Activated T-cell treated with anti-CD3 and anti-CD28 coated beads, Interleukin-2, amount 50 U/mL, for 1 hour (primary cell): Measurements from ENCODE around the gene KRT17.
"Not testable (repeated sequence)": the region's sequence is repeated elsewhere in the genome, so short reads cannot be mapped to it uniquely, and the experiment has no call there.

ENCODE experiments used
- DNase-seq: peaks from one replicate; pipeline ENCODE4 v3.0.0-alpha.2; 2020

The KRT17 gene

DNA sequence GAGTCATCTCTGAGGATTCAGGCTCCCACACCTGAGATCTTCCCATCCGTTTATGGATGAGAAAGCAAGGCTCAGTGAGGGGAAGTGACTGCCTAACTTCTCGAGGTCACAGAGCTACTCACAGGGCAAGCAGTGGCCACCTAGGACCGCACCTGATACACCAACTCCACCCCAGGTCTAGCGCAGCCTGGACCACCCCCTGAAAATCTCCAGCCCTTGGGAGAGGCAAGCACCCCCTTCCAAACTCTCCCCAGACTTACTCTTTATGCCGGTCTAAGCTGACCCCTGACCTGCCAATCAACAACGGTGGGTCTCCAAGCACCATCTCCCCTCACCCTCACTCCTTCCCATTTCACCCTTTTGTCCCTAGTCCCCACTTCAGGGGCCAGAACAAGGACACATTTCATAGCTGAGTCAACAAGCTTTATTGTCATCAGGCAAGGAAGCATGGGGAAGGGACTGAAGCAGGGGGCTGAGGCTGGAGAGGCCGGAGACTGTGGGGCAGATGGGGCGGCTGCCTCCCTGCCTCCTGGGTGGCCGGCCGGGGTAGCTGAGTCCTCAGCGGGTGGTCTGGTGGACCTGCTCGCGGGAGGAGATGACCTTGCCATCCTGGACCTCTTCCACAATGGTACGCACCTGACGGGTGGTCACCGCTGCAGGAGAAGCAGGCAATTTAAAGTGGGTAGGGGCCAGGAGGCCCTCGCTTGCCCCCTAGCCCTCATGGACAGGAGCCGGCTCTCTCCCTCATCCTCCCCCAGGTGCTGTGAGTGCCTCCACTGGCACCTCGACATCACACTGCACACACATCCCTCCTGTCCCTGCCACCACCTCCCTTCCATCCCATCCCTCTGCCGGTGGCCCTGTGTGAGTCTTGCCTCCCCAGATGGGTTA, 5.1 kb downstream of the KRT17 start:
- DNase-seq = no peak

DNA sequence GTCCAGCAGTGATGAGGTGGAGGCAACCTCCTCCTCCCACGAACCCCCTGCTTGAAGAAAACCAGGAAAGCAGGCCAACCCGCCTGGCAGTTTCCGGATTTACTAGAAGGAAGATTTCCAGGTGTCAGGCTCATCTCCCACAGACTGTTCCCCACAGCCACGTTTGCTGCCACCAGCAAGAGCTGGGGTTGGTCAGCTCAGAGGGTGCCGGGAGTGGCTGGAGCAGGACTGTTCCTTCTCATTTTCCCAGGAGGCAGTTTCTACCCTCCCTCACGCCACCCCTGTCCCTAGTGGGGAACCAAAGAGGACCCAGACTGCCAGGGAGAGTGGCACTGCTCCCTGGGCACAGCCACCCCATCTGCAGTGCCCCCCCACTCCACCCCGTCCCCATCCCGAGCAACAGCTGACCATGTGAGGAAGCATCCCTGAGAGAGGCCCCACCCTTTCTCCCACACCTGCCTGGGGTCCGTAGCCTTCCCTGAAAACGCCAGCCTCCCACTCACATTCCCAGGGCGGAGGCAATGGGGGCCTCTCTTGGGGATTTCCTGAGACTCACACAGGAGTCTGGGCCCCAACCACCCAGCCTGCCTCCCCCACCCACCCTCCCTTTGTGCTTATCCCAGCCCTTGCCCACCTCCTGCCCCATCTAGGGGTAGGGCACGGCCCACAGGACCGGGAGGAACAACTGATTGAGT, 5.9 kb downstream of the KRT17 start:
- no peak for DNase-seq

DNA sequence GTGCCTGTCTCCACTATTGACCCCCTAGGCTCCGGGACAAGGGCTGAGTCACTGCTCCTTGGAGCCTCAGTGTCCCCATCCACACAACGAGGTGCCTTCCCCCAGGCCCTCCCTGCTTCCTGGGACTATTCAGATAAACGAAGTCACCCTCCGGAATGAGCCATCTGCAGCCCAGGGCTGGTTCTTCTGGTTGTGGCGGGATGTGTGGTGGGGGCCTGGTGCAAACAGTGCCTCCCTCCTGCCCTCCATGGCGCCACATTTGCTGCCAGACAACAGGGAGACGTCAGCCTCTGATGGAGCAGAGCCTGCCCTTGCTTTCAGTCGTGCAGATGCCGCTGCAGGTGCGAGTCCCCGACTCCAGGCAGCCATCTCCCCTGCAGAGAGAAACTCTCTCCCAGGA, 6.7 kb downstream of the KRT17 start:
- no peak for DNase-seq

DNA sequence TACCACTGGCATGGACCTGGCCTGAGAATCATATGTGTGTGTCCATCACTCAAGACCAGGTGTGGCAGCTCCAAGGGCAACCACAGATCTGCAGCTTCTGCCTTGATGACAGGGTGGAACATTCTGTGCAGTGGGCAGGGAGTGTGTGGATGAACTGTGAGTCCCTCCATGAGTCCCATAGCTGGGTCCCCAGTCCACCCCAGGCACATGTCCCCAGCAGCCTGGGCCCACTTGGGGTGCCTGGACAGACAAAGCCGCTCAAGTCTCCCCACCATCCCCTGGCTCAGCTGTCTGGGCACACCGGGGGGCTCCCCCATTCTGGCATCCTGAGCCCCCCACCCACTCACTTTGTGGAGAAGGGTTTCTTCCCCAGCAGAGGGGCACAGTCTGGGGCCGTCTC, 7.2 kb downstream of the KRT17 start:
- DNase-seq = no peak

DNA sequence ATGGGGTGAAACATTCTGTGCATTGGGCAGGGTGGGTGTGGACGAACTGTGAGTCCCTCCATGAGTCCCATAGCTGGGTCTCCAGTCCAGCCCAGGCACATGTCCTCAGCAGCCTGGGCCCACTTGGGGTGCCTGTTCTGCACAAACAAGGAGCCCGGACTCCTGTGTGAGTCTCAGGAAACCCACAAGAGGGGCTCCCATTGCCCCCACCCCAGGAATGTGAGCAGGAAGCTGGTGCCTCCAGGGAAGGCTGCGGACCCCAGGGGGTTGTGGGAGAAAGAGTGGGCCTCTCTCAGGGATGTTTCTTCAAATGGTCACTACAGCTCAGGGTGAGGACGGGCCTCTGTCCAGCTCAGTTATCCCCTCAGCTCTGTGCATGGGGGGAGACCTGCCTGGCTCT, 7.9 kb downstream of the KRT17 start:
- not testable (repeated sequence) for DNase-seq

DNA sequence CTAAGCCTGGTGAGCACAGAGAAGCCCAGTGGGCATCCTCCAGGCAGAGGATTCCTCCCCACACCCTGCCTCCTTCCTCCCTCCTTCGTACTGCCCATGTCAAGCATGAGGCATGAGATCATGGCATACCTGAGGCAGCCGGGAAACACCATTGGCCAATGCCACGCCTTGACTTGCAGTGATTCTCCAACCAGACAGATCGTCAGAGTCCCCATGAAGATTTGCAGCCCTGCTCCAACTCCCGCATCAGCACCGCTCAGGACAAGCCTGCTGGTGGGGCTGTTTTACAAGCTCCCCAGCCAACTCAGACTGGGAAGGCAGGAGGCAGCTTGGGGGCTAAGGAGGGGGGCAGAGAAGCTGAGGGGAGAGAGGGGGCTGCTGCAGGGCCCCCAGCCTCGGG, 8.9 kb downstream of the KRT17 start:
- no peak for DNase-seq

DNA sequence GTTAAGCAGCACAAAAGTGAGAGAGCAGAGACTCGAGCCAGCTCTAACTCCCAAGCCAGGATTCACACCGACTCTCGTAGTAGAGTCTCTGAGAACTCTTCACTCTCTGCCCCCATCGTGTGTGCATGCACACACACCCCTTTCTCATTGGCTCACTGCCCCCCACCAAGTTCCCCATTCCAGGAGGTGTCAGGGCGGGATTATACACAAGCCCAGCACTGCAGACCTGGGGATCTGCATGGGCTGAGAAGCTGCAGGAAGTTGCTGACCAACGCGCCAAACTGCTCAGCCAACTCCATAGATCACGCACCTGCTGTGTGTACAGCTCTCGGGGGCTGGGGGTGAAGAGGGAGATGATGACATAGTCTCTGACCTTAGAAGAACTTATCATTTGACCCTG, 9.6 kb downstream of the KRT17 start:
- DNase-seq = not testable (repeated sequence)

DNA sequence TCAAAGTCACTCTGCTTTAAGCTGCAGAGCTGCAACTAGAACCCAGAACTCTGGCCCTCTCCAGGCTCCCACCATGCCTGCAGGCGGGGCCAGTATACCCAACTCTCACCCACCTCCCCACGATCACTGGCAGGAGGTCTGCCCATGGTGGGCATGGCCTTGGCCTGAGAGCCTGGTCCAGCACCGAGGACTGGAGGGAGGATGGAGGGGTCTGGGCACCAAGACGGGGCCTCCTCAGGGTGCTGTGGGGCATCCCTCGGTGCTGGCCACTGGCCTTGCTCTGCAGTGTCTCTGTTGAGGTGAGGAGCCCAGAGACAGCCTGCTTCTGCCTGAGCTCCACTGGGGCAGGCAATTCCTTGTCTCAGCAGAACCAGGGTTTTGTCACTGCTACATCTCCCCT, 10.3 kb downstream of the KRT17 start:
- DNase-seq = no peak

DNA sequence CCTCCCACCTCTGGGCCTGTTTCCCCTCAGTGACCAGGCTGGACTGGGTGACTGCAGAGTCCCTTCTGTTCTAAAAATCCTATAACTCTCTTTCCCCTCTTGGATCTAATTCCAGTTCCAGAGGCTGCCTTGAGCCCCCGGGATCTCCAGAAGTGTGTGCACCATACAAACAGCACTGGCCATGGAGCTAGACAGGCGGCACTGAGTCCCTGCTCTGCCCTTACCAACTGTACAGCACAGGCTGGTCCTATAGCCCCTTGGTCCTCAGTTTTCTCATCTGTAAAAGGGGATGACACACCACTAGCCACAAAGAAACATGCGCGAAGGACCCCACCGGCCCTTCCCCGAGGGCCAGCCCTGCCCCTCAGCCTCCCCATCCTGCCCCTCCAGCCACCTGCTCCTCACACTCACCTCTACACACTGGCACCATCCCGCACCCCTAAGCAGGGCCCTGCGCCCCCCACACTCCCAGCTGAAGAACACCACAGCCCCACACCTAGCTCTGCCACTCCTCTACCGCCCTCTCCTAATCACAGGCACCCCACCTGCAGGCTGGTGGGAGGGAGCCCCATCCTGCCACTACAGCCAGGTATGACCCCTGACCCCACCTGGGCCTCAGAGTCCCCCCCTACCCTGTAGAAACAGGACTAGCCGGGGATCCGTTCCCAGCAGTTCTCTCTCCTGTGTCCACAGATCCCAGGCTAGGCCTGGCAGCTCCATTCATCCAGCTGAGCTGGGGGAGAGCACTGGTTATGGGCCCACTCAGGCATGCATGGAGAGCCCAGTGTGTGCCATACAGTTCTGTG, 10.9 kb downstream of the KRT17 start:
- DNase-seq = no peak

DNA sequence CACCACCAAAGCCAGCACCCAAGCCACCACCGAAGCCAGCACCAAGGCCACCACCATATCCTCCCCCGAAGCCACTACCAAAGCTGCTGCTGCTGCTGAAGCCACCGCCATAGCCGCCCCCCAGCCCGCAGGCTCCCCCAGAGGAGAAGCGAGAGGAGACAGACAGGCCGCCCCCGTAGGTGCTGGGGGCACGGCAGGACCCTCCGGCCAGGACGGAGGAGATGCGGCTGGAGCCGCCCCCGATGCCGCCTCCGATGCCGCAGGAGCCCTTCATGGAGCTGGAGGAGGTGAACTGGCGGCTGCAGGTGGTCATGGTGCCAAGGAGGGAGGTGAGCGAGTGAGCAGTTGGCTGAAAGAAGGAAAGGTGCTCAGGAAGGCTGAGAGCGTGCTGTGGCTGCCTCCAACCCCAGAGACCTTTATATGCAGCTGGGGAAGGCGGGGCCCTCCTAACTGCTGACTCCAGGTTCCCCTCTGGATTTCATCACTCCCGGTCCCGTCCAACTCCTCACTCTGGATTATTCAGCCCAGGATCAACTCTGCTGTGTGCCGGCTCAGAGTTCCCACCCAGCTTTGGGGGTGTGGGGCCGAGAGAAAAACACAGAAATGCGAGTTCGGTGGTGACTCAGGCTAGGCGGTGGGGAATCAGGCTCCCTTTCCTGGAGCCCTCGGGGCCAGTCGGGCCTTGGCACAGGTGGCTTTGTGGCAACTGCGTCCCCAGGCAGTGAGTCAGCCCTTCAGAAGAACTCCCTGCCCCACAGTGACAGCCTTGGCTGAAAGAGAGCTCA, 11.8 kb downstream of the KRT17 start, which contains the start of gene KRT16:
Gene KRT16, minus strand, starts transcription at position 392 of the 785 bp plus-strand sequence. Its CDS starts 79 bp downstream, at position 313.
- not testable (repeated sequence) for DNase-seq

DNA sequence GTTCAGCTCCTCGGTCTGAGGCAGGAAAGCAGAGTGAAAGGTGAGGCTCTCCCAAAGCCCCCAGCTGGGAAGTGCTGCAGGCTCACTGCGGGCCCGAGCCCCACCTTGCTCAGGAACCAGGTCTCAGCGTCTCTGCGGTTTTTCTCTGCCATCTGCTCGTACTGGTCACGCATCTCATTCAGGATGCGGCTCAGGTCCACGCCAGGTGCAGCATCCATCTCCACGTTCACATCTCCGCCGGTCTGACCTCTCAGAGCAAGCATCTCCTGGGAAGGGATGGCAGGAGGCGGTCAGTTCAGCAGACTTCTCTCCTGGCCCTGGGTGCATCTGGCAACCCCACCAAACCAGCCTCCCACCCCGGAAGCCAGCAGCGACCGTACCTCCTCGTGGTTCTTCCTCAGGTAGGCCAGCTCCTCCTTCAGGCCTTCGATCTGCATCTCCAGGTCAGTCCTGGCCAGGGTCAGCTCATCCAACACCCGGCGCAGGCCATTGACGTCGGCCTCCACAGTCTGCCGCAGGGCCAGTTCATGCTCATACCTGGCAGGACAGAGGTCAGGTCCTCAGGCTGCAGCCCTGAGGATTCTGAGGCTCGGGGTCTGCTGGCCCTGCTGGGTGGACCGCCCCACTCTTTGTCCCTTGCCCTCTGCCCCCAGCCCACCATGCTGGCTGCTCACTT, 13.3 kb downstream of the KRT17 start:
- no peak for DNase-seq

DNA sequence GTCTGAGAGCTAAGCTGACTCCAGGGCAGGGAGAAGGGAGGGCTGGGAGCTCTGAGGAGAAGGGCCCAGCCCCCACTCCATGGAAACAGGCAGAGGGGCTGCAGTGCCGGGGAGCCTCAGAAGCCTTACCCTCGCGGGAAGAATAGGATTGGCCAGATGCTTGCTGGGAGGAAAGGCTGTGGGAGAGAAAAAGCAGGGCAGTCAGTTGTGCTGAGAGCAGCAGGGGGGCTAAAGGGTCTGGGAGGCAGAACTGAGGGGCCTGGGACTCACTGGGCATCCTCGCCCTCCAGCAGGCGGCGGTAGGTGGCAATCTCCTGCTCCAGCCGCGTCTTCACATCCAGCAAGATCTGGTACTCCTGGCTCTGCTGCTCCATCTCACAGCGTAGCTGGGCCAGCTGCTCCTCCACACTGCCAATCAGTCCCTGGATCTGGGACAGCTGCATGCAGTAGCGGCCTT, 14.3 kb downstream of the KRT17 start:
- not testable (repeated sequence) for DNase-seq

DNA sequence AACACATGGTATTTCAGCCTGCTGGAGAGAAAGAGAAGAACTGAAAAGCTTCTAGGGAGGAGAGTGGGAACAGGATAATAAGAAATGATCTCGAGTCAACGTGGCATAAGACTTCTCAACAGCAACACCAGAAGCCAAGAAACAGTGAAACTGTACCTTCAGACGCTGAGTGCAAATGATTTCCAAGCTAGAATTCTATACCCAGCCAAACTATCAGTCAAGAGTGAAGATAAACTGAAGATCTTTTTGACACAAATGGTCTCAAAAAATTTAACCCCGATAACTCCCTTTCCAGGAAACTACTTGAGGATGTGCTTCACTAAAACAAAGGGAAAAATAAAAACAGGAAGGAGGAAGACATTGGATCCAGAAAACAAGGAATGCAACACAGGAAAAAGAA, 17.4 kb downstream of the KRT17 start:
- not testable (repeated sequence) for DNase-seq

DNA sequence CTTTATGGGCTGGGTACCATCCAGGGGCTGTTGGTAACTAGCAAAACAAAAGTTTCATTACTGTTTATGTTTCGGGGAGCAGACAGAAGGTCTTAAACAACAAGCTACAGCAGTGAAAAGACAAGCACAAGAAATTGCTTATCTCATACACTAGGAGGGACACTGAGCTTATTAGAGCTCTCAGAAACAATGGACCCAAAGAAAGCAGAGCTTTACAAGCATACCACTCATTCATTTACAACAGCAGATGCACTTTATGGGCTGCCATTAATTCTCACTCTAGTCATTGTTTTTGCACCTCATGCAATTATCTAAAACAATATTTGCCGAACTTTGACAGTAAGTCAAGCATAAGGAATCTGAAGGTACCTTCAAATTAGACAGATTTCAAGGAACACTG, 21.9 kb downstream of the KRT17 start:
- no peak for DNase-seq

DNA sequence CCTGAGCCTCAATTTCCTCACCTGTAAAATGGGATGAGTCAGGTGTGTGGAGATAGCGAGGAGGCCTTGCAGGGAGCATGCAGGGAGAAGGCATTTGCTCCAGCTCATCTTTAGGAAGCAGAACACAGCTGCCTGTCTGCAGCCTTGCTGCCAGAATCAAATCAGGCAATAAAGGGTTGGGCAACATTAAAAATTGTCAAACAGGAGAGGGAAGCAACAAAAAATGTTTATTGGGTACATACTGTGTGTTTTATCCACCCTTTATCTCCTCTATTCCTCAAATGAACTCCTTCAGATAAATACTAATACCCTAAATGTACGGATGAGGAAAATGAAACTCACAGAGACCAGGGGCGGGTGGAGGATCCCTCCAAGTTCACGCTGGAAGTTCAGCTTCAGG, 24.1 kb downstream of the KRT17 start:
- no peak for DNase-seq

DNA sequence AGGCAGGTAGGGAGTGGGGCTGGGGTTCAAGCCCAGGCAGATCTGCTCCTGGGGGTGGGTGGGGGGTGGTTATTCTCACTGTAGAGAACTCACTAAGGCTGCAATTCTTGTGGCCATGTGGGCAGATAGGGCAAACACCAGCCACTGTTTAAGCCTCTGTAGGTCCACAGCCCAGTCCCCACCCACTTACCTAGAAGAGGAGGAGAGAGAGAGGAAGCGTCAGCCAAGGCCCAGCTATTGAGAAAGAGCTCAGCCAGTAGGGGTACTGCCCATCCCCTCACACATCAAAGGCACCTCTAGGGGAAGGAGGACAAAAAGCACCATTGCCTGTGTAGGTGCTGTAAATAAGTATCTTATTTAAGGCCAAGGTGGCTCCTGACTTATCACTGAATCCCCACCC, 24.7 kb downstream of the KRT17 start:
- DNase-seq = no peak

DNA sequence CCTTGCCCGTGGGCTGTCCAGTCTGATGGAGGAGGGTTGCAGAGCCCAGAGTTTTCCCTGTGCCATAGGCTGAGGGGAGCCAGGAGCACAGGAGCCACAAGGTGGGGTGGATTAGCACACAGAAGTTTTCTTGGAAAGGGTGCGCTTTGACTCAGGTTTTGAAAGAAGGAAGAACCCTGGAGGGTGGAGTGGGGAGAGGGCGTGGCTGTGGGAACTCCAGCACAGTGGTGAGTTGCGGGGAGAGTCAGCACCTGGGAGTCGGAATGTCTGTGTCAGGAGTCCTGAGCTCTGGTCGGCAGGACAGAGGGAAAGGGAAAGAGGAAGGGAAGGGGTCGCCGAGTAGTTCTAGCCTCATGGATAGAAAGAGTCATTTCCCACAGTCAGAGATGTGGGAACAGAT, 28.8 kb downstream of the KRT17 start:
- DNase-seq = no peak

DNA sequence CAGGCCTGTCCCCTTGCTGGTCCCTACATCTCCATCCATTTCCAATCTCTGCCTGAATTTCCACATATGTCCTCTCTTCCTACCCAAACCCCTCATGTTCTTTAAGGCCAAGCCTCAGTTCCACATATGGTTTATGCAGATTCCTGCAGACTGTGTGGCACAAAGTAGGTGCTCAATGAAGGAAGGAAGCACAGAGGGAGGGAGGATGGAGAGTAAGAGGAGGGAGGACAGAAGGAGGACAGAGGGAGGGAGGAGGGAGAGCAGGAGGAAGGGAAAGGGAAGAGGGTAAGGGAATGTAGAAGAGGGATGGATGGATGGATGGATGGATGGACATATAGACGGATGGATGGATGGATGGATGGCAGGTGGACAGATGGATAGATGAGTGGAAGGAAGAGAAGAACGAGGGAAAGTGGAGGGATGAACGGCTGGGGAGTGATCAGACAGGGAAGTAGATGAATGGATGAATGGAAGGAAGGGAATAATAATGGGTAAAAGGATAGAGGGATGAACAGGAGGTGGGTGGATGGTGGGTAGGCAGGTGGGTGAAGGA, 29.9 kb downstream of the KRT17 start:
- no peak for DNase-seq

DNA sequence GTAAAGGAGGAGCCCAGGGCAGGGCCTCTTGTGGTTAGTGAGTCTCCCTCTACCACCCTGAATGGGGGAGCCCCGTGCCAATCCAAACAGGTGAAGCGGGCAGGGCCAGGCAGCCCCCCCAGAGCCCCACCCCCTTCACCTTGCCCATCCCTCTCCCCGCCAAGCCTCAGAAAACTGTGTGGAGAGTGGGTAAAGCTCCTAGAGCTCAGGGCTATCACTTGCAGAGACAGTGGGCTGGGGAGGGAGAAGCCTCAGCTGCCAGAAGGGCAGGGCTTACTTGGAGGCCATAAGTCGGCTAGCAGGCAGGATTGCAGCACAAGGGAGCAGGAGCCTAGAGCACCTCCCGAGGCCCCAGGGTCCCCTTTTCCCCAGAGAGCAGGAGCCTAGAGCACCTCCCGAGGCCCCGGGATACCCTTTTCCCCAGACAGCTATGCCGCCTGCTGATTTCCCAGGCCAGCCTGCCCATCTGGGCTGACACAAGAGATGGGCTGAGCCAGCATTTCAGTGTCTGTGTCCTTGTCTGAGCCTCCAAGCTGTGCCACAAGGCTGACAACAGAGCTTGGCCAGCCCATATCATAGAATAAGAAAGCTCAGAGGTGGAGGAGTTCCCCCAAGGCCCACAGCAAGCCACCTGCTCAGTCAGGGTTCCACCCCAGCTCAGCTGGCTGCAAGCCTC, 30.9 kb downstream of the KRT17 start:
- no peak for DNase-seq

DNA sequence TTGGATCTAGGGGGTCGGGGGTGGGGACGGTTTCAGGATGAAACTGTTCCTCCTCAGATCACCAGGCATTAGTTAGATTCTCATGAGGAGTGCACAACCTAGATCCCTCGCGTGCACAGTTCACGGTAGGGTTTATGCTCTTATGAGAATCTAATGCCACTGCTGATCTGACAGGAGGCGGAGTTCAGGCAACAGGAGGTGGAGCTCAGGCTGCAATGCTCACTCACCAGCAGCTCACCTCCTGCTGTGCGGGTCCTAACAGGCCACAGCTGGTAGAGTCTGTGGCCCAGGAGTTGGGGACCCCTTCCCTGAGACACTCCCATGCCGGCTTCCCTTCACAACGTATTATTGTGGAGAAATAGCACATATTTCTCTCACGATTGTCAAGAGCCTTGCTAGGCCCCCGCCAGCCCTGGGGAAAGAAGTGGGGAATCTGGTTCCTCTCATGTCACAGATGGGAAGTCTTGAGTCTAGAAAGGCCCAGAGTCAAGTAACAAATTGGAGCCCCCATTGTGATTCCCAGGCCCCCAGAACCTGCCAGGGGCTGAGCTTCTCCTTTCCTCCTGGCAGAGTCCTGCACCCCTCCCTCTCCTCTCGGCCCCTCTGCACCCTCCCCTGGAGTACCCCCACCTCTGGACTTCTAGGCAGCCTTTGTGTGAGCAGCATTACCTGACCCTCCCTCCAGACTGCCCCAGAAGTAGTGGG, 31.6 kb downstream of the KRT17 start:
- DNase-seq = no peak
